ENCODE results near the gene SRP14.

DNA sequence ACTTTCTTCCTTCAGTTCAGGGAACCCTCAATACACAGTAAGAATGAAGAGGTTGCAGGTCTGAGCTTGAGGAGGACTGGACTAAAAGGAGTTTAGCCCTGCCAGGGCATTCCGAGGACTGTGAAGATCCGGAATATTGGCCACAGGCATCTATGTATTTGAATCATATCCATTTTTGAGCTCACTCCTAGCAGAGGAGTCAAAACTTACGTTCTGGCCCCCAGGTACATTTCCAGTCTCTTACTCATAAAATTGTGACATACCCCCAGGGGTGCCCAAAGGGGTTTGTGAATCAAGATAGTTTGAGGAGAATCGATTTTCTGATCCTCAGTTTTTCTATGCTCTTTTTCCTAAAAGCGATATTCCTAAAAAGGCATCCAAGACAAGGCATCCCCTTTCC is 27.6 kb upstream of the SRP14 start:
- no peak for TF ChIP-seq POLR2A (IDR thresholded peaks at IDR 0.05)
- TF ChIP-seq, protein P1, sequence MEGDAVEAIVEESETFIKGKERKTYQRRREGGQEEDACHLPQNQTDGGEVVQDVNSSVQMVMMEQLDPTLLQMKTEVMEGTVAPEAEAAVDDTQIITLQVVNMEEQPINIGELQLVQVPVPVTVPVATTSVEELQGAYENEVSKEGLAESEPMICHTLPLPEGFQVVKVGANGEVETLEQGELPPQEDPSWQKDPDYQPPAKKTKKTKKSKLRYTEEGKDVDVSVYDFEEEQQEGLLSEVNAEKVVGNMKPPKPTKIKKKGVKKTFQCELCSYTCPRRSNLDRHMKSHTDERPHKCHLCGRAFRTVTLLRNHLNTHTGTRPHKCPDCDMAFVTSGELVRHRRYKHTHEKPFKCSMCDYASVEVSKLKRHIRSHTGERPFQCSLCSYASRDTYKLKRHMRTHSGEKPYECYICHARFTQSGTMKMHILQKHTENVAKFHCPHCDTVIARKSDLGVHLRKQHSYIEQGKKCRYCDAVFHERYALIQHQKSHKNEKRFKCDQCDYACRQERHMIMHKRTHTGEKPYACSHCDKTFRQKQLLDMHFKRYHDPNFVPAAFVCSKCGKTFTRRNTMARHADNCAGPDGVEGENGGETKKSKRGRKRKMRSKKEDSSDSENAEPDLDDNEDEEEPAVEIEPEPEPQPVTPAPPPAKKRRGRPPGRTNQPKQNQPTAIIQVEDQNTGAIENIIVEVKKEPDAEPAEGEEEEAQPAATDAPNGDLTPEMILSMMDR (IDR thresholded peaks at IDR 0.05): no peak
